HG03175 (cell line): ENCODE results near the gene SLC12A8.

Experiments used
- ATAC-seq: cut with Tn5 transposase; IDR thresholded peaks from one replicate; pipeline ENCODE4 v1.9.1; 2021; ENCODE audit warnings: mild to moderate bottlenecking, moderate library complexity; ENCODE audit not compliant: unreplicated experiment

The SLC12A8 gene

GRCh38 chr3:125140818-125141595 lies 71.5 kb downstream of the SLC12A8 start:
- ATAC-seq: peak; percentile 6

- no peak for ATAC-seq
Observed at GRCh38 chr3:125140011-125140817, 72.3 kb downstream of the SLC12A8 start.

GRCh38 chr3:125139386-125139785 lies 73.2 kb downstream of the SLC12A8 start:
- ATAC-seq: no peak

DNA sequence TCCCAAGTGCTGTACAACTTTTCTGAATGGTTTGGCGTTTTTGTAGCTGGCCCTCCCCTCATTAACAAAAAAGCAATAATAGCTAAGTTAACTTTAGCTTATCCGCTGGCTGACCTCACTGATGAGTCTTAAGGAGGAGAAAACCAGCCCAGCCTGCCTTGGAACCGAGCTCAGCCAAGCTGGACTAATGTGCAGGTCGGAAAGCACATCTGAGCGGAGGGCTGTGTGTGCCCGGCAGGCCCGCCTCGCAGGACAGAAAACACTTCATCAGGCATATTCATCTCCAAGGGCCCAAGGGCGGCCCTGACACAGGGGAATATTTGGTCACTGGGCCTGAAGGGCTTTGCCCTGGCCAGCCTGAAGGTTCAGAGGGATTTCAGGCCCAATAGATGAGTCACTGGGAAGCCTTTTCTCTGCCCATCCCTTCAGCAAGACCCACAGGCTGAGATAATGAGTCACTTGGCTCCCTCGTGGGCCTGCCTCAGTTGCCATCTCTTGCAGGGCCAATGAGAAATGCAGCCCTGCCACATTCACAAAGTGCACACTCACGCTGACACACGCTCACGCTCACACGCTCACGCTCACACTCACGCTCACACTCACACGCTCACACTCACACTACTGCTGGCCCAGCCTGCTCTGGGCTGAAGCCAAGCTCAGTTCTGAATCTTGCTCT lies 75.1 kb downstream of the SLC12A8 start:
- no peak for ATAC-seq

GRCh38 chr3:125136966-125137357 lies 75.6 kb downstream of the SLC12A8 start:
- ATAC-seq: no peak

GRCh38 chr3:125136515-125136914 lies 76.0 kb downstream of the SLC12A8 start:
- no peak for ATAC-seq

- no peak for ATAC-seq
Observed at GRCh38 chr3:125134952-125135351, 77.6 kb downstream of the SLC12A8 start.

- ATAC-seq: no peak
Observed at GRCh38 chr3:125132815-125133214, 79.7 kb downstream of the SLC12A8 start.

DNA sequence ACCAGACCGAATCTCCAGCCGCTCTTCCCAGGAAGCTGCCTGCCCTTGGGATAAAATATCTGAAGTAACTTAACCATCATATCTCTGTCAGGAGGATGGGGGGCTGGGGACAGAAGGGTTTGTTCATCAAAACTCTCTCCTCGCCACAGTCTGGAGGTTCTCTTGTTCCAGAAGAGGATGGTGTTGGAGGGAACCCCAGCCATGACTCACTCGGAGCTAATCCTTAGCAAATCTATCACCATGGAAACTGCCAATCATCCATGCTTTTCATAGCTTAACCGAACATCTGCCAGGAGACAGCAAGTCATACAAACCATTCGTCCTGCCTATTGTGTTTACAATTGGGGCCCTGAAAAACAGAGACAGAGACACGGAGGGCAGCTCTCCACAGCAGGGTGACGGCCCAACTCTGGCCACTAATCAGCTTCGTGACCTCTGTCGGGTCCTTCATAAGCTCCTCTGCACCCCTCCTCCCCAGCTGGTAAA lies 83.0 kb downstream of the SLC12A8 start:
- no peak for ATAC-seq

- ATAC-seq: no peak
Observed at GRCh38 chr3:125128861-125129501, 83.6 kb downstream of the SLC12A8 start.

DNA sequence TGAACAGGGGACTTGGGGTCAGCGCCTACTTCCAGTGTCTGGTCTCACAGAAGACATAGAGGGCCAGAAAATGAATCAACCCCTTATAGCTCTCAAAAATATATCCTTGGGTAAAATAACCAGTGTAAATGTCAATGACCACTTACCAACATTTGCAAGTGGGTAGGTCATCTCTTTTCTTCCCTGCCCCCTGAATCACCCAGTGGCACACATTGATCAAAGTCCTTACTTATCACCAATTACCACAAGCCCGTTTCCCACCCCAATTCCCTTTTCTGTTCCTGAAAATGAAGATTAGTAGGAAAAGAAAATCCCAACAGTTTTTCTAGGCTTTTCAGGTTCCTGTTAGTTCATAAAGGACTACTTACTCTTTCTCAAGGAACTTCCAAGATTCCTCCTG lies 86.2 kb downstream of the SLC12A8 start:
- ATAC-seq: no peak

DNA sequence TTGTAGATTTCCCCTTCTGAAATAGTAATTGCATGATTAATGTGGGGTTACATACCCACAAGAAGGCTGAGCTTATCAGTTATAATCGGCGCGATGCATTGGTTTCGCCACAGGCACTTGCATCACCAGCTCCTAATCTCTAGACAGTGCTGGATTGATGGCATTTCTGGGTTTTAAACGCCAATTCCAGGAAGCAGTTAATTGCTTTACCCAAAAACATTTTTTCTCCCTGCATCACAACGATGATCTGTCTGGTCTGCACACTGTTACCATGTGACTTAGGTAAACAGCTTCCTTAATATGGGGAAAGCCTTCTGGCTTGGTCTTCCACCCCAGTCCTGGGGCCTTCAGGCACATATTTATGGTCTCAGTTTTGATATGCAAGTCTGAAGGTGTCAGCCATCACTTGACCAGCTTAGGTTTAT lies 86.7 kb downstream of the SLC12A8 start:
- no peak for ATAC-seq

GRCh38 chr3:125123451-125124305 lies 88.9 kb downstream of the SLC12A8 start:
- no peak for ATAC-seq

DNA sequence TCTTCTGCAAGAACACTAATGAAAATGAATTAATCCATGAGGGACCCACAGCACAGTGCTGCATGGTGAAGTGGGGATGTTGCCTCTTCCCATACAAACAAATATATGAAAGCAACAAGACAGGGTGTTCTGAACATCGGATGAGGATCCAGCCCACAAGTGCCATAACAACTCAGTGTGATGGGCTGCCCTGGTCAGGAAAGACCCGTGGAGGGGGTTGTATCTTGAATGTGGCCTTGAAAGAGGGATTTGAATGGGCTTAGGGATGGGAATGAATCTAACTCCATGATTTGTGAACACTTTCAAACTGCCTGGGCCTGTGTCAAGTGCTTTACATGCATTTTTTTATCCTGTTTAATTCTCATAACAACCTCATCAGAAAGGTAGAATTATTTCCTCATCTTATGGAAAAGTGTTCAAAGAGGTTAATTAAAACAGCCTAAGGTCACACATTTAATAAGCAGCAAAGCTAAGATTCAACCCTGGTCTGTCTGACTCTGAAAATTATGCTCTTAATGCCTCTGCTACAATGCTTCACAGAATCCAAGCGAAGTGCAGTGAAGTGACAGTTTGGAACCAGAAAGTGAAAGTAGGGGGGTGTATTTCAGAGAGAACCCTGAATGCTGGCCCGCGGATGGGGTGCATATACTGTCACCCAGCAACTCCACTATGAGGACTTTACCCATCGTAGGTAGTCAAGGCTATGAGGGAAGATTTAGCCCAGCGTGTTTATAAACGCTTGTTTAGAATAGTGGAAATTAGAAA lies 91.1 kb downstream of the SLC12A8 start:
- ATAC-seq: peak; percentile 46

- ATAC-seq: no peak
Observed at GRCh38 chr3:125120379-125121122, 92.0 kb downstream of the SLC12A8 start.

DNA sequence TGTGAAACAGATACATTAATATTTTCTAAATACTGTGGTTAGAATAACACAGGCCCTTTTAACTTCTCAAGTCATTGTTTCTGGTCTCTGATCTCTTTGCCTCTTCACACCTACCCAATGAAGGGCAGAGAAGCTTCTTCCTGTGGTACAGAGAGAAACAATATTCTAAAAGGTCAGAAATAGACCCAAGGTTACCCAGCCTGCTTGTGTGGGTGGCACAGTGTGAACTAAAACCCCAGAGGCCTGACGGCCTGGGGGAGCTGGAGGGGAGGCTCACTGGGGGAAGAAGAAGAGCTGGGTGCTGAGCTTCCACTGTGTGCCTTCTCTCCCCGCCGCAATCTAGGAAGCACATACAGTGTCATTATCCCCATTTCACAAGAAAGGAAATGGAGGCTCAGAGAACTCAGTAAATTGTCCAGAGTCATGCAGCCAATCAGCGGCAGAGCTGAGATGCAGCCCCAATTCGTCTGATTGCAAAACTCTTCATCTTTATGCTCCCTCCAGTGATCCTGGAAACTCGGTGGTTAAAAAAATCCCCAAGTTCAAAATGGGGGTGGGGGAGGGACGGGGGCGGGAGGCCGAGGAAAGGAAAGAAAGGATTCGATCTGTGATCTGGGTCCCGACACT lies 92.7 kb downstream of the SLC12A8 start:
- peak; percentile 62 for ATAC-seq

DNA sequence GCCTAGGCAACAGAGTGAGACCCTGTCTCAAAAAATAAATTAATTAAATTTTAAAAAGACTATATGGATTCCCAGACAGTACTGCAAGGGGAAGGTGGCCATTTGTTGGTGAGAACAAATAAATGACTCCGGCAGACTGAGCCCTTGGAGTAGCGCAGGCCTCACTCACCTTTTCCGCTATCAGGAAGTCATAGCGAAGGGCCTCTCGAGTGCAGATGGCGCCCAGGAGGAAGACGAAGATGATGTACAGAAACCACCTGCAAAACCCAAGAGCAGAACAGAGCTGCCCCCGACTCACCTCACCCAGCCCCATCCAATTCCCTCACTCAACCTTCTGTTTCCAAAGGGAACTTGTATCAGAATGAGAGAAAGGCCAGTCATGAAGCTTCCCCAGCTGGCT lies 93.9 kb downstream of the SLC12A8 start:
- no peak for ATAC-seq

- no peak for ATAC-seq
Observed at GRCh38 chr3:125117631-125118191, 94.8 kb downstream of the SLC12A8 start.
